Lung (tissue), 12 donors: ENCODE measurements around the gene B9D2. TPM values are rescaled to one million over a fixed set of nuclear protein-coding genes. Genes with fewer than 3 reads are reported as not detected.

Source experiments
- ATAC-seq: fragments of 200-7000 bp; cut with Tn5 transposase; one replicate; pipeline ENCODE4 v1.9.1; 2020; ENCODE audit warnings: moderate number of reproducible peaks; ENCODE audit not compliant: insufficient read depth, low FRiP score
- DNase-seq, 3 donors: peaks; one replicate each; pipeline ENCODE4 v3.0.0-alpha.2; 2013 to 2017
- H3K27ac ChIP-seq, 2 donors: one replicate each; pipeline ENCODE4 v1.5.1; 2013; ENCODE audit warnings: mild to moderate bottlenecking in 2 of 2, moderate library complexity in 2 of 2, control low read depth in 1 of 2, inconsistent platforms in 1 of 2, low read depth in 1 of 2, low read length in 1 of 2
- H3K27me3 ChIP-seq, 3 donors: one replicate each; pipeline ENCODE4 v1.5.1; 2013; ENCODE audit warnings: low read length in 2 of 3; ENCODE audit not compliant: control insufficient read depth in 3 of 3, insufficient read depth in 3 of 3
- H3K36me3 ChIP-seq, 4 donors: one replicate each; pipeline ENCODE4 v1.5.1; 2013; ENCODE audit warnings: low read length in 4 of 4, mild to moderate bottlenecking in 1 of 4, moderate library complexity in 1 of 4; ENCODE audit not compliant: control insufficient read depth in 4 of 4, insufficient read depth in 4 of 4
- H3K4me1 ChIP-seq, 5 donors: one replicate each; pipeline ENCODE4 v1.5.1; 2013; ENCODE audit warnings: low read length in 5 of 5, mild to moderate bottlenecking in 2 of 5, moderate library complexity in 1 of 5; ENCODE audit not compliant: control insufficient read depth in 5 of 5, insufficient read depth in 5 of 5
- H3K4me3 ChIP-seq: one replicate; pipeline ENCODE4 v1.5.1; 2013; ENCODE audit warnings: mild to moderate bottlenecking, control low read depth, moderate library complexity
- H3K9ac ChIP-seq, 2 donors: one replicate each; pipeline ENCODE4 v1.5.1; 2013; ENCODE audit warnings: low read length in 2 of 2, control low read depth in 1 of 2; ENCODE audit not compliant: insufficient read depth in 1 of 2
- H3K9me3 ChIP-seq, 4 donors: one replicate each; pipeline ENCODE4 v1.5.1; 2013; ENCODE audit warnings: low read length in 3 of 4, mild to moderate bottlenecking in 1 of 4, moderate library complexity in 1 of 4; ENCODE audit not compliant: control insufficient read depth in 4 of 4, insufficient read depth in 3 of 4
- WGBS, 2 donors: extraction: QIAGEN DNeasy Blood & Tissue Kit; methylation state at CpG; one replicate each; pipeline ENCODE4 v1.1.7; 2013; 5-methylcytosine and 5-hydroxymethylcytosine counted together
- polyA plus RNA-seq, 2 donors: library from polyadenylated mRNA; stranded (reverse); fragments of 200-250 nt; gene quantifications; one replicate each; pipeline ENCODE4 v1.2.1, GENCODE V29; 2013
- total RNA-seq, 2 donors: library from RNA; depleted of rRNA in 1 of 2; stranded (reverse); fragments of >200 nt in 1 of 2; gene quantifications; one replicate each; pipeline ENCODE4 v1.2.1, GENCODE V29; 2014 to 2021
- TF ChIP-seq, protein P1 (sequence below): IDR thresholded peaks from 2 replicates; pipeline ENCODE4 v1.5.1; 2012; ENCODE audit warnings: mild to moderate bottlenecking; ENCODE audit errors: control extremely low read depth, extremely low read depth
- donor health status: control.
- donor health status: control.
- donor health status: Bipolar disorder and iron deficiency.
- donor health status: healthy.
- donor health status: DM: yes; HTN: yes; CAD: no.

B9D2 gene
- total and polyA plus RNA-seq, 4 donors: 10.2 to 18.6 (median 14.0) TPM

GRCh38 chr19:41403181-41403970 lies 39.4 kb upstream of the B9D2 start:
- Histone ChIP-seq H3K27me3 (no peaks in the 10 kb centered on the region), H3K9me3 (no peaks in the 10 kb centered on the region), H3K36me3 (peaks cover 0 to 1% (median 0%) of the 10 kb centered on the region in 4 donors), H3K4me1 (peaks cover 0 to 26% (median 8%) of the 10 kb centered on the region in 5 donors), H3K27ac (peak overlapping the region in 1 of 2 donors; percentile 7), H3K9ac (no peak overlapping the region), H3K4me3 (no peak overlapping the region)
- 65 to 69% methylated on average over 12 of the region's 12 CpGs for WGBS, 2 donors
- TF ChIP-seq, protein P1, sequence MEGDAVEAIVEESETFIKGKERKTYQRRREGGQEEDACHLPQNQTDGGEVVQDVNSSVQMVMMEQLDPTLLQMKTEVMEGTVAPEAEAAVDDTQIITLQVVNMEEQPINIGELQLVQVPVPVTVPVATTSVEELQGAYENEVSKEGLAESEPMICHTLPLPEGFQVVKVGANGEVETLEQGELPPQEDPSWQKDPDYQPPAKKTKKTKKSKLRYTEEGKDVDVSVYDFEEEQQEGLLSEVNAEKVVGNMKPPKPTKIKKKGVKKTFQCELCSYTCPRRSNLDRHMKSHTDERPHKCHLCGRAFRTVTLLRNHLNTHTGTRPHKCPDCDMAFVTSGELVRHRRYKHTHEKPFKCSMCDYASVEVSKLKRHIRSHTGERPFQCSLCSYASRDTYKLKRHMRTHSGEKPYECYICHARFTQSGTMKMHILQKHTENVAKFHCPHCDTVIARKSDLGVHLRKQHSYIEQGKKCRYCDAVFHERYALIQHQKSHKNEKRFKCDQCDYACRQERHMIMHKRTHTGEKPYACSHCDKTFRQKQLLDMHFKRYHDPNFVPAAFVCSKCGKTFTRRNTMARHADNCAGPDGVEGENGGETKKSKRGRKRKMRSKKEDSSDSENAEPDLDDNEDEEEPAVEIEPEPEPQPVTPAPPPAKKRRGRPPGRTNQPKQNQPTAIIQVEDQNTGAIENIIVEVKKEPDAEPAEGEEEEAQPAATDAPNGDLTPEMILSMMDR: no peak
- DNase-seq: no peak
- ATAC-seq: no peak

DNA sequence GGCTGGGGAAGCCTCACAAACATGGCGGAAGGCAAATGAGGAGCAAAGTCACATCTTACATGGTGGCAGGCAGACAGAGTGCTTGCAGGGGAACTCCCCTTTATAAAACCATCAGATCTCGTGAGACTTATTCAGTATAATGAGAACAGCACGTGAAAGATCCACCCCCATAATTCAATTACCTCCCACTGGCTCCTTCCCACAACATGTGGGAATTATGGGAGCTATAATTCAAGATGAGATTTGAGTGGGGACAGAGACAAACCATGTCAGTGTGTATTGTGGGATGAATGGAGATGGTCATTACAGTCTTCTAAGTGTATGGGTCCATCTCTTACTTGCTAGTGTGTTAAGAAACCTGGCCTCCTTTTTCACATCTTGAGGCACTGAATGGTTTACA lies 38.1 kb upstream of the B9D2 start:
- Histone ChIP-seq H3K9me3 (no peaks in the 10 kb centered on the region), H3K9ac (no peak overlapping the region), H3K27me3 (no peaks in the 10 kb centered on the region), H3K36me3 (peaks cover 0 to 6% (median under 1%) of the 10 kb centered on the region in 4 donors), H3K4me1 (peaks cover 0 to 24% (median 10%) of the 10 kb centered on the region in 5 donors), H3K4me3 (no peak overlapping the region), H3K27ac (no peak overlapping the region)
- TF ChIP-seq, protein P1: no peak
- WGBS, 2 donors: 78 to 90% methylated on average over 3 of the region's 3 CpGs
- ATAC-seq: no peak
- DNase-seq: no peak

- TF ChIP-seq, protein P1: no peak
- Histone ChIP-seq H3K9me3 (no peaks in the 10 kb centered on the region), H3K36me3 (peaks cover 0 to 6% (median under 1%) of the 10 kb centered on the region in 4 donors), H3K4me1 (peaks cover 0 to 24% (median 10%) of the 10 kb centered on the region in 5 donors), H3K9ac (no peak overlapping the region), H3K27ac (peak overlapping the region in 1 of 2 donors; percentile 38), H3K27me3 (no peaks in the 10 kb centered on the region), H3K4me3 (no peak overlapping the region)
- 55 to 63% methylated on average over 4 of the region's 4 CpGs for WGBS, 2 donors
- DNase-seq: no peak
- no peak for ATAC-seq
Measured at GRCh38 chr19:41401483-41401882, 37.5 kb upstream of the B9D2 start.
